ENCODE results near the gene TENM4. TPM values are rescaled to one million over a fixed set of nuclear protein-coding genes. Genes with fewer than 3 reads are reported as not detected.
A peak's percentile ranks its signal among the peaks of the same experiment; 100 is the strongest.

Gene TENM4
- total RNA-seq, 1 donor from 2014 or later = 112 TPM

DNA sequence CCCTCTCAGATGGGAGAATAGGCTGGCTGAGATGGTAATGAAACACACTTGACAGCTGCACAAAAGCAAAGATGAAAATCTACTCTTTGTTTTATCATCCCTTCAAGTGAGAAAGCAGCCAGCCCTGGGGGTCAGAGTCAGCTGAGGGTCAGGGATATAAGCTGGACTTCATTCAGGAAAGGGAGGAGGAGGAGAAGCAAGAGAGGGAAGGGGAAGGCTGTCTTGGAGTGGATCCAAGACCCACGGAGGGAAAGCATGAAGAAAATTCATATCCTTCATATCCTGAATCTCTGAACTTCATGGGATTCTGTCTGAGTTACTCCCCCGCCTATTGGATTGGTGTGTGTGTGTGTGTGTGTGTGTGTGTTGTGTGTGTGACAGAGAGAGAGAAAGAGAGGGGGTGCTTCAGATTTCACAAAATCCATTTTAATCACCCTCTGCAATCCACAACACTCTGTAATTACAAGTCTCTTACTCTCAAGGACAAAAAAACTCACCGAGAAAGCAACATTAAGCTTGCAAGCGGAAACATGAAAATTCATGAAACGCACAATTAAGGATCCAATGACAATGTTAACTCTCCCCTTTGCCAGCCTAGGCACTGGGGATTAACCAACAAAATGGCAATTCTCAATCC lies 327.7 kb downstream of the TENM4 start:
- DNase-seq = no peak

DNA sequence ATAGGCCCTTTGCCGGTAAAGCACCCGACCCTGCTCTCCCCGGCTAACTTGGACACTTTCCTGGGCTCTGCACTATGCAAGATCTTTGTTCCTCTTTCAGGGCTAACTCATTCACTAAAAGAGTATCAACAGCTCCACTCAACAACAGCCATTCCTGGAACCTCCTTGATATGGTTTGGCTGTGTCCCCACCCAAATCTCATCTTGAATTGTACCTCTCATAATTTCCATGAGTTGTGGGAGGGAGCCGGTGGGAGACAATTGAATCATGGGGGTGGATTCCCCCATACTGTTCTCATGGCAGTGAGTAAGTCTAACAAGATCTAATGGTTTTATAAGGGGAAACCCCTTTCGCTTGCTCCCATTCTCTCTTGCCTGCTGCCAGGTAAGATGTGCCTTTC lies 330.0 kb downstream of the TENM4 start:
- DNase-seq = no peak

DNA sequence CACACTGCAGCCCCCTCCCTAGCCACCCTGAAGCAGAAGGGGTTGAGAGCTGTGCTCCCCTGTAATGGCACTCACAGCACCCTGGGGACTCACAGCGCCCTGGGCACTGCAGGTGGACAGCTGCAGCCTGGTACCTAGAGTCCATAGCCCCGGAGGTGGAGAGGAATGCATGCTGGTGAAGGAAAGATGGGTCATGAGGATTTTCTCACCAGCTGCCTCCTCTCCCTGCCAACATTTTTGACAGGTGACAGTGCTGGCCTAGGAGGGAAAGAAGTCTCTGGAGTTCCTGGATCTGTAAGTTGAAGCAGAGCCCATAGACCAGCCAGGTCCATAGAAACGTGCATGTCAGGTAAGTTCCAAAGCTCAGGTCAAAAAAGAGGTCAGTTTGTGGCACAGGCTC lies 330.5 kb downstream of the TENM4 start:
- DNase-seq = no peak

DNA sequence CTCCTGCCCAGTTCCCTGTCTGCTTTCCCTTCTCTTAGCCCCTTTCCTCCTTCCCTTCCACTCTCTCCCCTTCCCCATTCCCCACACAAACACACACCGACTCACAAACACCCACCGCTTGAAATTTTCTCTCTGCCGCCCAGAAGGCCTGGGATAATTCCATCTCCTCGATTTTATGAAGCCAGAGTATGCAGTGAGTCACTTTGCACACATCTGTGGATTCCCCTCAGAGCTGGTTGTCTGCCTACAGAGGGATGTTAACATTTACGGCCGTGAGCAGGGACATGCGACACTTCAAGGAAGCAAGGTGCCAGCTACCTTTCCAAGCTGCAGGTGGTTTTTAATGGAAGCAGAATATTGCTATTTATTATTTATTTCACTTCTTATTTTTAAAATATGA lies 332.0 kb downstream of the TENM4 start:
- peak; percentile 20 for DNase-seq

DNA sequence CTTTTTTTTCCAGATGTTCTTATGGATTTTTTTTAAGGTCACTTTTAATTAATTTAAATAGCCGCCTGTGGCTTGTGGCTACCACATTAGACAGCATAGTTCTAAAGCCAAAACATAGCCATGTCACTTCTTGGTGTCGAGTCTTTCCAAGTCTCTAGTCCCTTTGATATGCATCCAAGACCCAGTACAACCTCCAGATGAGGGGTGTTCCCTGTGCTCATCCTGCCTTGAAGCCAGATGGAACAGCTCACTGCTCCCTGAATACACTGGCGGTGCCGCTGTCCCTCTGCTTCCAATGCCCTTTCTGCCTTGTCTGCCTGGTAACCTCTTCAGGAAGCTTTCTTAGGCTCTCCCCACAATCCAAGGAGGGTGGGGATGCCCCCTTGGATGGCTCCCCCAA lies 338.0 kb downstream of the TENM4 start:
- DNase-seq = no peak

DNA sequence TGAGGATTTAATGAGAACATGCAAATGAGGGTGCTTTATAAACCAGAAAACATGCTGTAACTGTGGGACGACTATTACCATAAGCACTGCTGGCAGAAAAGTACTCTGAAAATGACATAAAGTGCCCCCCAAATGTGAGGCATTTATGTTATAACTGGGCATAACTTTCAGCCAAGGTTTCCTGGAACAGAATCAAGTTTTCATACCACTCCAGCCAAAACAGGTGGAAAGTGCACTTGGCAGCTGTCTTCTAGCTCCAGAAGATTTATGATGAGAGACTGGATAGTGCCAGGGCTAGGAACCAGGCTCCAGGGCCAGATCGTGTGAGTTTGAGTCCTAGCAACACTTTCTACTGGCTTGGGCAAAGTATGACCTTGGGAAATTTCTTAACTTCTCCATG lies 339.2 kb downstream of the TENM4 start:
- no peak for DNase-seq

DNA sequence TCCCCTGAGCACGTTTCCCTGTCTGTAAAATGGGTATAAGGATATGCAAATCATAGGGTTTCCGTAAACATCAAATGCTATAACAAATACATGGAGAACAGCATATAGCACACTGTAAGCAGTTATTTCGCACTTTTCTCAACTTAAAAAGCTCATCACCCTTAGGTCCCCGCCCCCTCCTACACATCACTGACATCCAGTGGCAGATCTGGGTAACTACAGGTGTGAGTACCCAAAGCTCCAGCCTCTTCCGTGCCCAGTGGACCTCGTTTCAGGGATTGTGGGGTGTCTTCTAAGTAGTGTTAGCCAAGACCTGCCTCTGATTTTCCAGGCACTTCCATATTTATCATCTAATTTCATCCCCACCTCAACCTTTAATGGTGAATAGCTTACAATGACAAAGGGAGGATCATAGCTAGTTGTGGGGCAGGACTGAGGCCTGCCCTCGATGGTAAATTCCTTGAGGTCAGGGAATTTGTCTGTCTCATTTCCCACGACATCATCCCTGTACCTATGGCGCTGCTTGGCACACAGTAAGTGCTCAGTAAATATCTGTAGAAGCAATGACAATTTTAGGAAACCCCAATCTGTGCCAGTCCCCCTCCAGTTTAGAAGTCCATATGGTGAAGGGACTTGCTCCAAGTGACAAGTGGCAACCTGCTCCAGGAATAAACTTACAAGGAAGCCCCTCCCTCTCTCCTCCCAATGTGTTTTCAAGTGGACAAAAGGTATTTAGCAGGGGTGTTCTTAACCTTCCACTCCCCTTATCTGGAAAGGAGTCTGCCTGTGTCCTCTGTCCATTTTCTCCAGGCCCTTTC lies 340.5 kb downstream of the TENM4 start:
- DNase-seq = peak; percentile 16

DNA sequence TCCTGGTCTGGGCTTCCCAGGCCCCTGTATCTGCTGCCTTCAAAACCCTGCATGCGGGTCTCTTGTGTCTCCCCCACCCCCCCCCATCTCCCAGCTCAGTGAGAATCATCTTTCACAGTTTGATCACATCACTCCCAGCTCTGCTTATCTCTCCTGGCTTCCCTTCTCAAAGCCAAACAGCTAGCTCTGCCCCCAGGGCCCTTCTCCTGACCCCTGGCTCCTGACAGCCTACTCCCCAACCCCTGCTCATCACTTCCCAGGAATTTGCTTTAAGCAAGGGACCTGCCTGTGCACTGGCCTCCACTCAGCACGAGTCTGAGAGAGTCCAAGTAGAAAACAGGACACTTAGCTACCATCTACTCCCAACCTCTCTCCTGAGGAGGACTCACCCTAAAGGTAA lies 342.7 kb downstream of the TENM4 start:
- DNase-seq = no peak

DNA sequence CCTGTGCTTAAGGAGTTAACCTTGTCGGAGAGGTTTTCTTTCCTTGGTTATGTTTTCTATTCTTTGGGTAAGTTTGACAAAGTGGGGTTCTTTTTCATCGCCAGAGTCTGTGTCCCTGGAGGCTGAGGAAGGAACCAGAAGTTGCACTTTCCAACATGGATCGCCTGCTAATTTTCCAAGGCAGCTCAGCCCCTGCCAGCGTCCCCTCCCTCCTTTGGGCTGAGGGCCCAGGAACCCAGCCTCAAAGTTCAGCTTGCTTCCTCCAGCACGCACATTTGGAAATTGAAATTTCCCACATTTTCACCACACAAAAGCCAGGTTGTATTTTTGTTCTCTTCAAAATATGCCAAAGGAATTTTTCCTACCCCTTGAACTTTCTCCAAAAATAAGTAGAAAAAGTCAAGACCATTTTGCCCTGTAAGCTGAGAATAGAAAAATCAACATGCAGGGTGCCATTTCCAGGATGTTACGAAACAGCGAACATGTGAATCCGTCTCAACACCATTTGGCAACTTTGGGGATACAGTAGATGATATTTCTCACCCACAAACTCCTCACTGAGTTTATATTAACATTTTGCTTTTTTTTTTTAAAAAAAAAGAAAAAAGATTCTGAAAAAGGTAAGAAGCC lies 343.5 kb downstream of the TENM4 start:
- DNase-seq = no peak

DNA sequence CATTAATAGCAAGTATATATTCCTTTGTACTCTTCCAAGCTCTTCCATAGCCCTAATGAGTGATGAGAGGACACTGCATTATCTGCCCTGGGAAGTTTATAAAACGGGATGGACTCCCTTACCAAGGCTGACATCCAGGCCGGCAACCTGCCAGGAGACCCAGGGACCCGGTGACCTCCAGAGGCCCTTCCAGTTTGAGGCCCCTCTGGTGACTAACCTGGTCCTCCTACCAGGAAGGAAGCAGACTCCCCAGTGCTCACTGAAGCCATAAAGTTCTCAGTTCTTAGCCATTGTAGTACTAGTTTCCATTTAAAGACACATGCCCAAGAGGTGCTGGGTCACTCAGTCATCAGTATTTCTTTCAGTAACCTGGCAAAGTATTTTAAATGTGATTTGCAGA lies 345.4 kb downstream of the TENM4 start:
- DNase-seq = no peak

DNA sequence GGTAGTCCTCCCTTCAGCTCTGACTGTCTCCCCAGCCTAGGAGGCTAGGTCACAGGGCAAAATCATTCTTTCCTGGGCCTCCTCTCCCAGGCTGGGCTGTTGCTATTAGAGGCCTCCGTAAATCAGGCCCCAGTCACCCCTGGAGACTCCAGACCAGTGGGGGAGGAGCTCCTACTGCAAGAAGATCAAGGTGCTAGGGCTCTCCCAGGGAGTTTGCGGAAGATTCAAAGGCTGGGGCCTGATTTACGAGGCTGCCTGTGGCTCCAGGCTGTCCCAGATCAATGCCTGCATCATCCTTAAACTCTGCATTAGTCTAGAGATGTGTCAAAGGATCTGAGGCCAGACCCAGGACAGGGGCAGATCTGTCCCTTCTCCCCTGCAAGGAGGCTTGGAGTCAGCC lies 346.2 kb downstream of the TENM4 start:
- DNase-seq = no peak

DNA sequence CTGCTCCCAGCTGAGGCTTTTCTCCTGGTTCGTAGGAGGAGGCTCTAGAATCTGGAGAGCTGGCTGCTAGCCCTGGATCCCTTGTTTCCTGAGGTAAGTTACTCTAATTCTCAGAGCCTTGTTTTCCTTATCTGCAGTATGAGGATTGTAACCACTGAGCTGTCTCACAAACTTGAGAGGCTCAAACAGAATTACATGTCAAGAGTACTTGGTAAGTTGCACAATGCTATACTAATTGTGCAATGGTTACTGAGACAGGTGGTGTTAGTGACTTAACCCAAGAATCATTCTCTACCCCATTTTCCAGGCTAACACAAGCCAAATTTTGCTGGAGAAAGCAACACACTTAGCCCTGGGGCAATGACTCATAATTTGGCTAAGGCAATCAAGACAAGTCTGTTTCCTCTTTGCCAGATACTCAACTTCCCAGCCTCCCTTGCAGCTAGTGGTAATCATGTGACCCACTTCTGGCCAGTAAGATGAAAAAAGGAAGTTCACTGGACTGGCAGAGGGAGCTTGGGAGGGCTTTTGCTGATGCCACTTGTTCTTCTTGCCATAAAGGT lies 348.0 kb downstream of the TENM4 start:
- DNase-seq = peak; percentile 27

DNA sequence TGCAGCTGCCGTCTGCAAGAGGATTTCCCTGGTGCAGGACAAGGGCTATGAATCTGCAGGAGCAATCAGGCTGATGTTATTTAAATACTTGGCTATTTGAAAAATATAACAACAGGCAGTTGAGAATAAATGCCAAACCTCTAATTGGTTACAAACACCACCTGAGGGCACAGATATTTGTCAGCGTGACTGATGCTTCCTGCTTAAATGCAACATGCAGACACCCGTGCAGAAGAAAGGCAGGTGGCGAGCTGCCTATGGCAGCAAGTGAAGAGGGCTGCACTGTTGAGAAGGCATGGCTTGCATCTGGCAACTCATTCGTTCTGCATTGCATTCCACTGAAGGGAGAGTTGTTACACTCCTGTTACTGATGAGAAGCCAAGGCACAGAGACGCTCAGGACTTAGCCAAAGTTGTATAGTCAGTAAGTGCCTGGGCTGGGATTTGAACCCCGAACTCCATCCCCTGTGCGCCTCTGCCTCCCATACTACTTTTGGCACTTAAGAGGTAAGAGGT lies 350.6 kb downstream of the TENM4 start:
- DNase-seq = no peak

DNA sequence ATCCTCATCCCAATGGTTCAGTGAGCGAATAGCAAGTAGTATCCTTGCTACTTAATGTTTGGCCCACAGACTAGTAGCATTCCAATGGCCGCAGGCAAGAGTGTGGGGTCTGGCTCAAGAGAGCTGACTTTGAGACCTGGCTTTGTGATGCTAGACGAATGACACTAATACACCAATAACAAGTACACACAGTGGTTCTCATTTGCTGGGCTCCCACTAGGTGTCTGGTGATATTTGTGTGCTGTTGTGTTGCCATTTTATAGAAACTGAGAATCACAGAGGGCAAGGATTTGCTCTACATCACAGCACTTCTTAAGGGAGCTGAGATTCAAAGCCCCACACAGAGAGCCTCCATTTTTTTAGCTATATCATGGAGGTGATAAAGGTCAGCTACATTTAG lies 351.2 kb downstream of the TENM4 start:
- no peak for DNase-seq

DNA sequence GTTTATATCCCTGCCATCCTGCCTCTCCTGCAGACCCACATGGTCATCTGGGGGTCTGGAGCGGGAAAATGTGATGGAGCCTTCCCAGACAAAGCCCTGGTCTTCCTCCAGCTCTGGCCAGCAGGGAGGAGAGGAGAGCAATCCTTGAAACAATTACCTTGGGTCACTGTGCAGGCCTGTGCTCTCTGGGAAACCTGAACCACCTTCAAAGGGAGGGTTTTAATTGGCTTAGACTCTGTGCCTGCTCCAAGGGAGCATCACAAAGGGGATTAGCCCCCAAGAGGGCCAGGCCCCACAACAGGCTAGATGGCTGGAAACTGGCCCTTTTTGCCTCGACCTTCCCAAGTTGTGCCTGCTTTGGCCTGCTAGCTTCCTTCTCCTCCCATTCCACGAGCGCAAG lies 351.9 kb downstream of the TENM4 start:
- DNase-seq = no peak

DNA sequence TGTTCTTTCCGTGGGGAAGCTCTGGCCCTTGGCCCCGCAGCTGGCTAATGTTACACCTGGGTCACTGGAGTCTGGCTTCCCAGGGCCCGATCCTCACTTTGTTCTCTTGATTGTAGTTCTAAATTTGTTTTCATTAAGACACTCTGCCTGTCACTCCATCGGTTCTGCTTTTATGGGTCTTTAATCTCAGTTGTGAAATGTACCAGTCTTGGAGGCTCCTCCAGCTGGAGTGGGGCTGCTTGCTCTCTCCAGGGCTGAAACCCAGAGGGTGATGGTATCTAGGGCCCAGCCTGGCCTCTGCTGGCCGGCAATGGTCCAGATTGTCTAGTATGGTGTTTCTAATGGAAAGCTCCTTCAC lies 352.9 kb downstream of the TENM4 start:
- DNase-seq = no peak

DNA sequence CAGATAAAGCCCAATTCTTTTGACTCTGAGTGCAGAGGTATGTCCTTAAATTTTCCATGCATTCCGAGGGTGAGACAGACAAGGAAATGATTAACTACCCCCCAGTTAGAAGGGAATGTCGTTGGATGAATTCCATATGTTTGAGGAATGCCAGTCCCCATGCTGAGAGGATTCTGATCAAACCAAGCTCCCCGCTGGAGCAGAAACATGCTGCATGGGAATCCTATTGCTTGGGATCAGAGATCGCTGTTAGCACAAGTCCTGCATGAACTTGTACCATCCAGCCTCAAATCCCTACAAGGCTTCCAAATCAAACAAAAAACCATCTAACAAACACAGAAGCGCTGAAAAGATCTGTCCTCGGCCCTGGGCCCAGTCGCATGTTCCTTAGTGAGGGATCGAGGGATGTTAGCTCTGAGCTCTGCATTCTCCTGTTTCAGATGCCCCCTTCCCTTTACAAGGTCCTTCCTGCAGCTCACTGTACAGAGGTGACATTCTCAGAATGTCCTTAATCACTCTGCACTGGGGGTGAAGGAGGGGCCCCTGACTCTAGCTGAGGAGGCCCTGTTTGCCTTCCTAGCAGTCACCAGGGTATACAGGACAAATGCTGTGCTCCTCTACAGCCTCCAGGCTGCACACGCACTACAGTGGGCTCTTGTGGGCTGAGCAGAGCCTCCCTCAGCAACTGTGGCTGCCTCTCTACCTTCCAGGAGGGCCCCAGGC lies 353.4 kb downstream of the TENM4 start:
- no peak for DNase-seq

DNA sequence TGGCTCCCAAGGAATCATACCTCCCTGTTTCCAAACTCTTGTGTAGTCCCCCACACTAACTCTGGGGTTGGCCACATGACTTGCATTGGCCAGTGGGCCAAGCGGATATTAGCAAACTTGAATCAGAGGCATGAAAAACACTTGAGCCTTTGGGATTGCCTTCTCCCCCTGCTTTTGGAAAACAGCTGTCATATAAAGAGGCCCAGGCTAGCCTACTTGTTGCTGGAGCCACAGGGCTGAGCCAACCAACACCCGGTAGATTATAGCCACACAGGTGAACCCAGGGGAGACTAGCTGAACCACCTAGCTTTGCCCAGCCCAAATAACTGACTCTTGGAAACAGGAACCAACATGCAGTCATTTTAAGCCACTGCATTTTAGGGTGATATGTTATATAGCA lies 354.8 kb downstream of the TENM4 start:
- DNase-seq = no peak

DNA sequence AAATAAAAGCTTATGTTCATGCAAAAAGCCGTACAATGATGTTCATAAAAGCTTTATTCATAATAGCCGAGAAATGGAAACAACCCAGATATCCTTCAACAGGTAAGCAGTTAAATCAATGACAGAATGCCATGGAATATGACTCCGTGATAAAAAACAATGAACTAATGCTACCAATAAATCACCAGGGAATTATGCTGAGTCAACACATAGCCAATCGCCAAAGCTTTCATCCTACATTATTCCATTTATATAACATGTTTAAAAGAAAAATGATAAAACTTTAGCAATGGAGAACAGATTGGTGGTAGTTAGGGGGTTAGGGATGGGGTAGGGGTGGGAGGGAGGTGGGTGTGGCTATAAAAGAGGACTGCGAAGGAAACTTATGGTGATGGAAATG lies 356.4 kb downstream of the TENM4 start:
- DNase-seq = no peak

DNA sequence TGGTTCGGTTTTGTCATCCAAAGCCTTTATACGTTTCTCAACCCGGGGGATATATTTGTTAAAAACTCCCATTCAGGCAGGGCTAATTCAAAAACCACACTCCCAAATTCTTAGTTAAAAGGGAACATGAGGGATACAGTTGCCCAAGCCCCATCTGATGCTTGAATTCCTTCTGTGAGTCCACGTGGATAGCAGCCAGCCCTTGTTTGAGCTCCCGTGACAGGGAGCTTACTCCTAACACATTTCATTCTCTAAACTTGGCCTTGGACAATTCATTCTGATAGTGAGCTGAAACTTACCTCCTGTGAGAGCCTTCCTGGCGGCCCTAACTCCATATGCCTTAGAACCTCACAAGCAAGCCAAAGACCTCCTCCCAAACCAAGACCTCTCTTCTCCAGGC lies 357.5 kb downstream of the TENM4 start:
- no peak for DNase-seq

DNA sequence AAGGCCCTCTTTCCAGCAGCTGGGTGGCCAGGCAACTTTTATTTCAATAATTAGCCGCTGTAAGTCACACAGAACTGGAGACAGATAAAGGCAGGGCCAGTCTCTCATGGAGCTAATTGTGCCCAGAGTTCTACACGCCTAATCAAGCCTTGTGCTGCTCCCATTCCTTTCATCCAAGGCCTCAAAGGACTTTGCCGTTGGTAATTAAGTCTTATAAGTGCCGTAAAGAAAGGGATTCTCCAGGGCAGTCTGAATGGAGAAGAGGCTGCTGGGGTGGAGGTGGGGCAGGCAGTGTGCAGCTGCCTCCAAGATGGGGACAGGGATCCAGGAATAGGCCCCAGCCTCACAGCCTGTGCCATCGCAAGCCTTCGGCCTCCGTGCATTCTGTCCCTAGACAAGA lies 357.9 kb downstream of the TENM4 start:
- no peak for DNase-seq

DNA sequence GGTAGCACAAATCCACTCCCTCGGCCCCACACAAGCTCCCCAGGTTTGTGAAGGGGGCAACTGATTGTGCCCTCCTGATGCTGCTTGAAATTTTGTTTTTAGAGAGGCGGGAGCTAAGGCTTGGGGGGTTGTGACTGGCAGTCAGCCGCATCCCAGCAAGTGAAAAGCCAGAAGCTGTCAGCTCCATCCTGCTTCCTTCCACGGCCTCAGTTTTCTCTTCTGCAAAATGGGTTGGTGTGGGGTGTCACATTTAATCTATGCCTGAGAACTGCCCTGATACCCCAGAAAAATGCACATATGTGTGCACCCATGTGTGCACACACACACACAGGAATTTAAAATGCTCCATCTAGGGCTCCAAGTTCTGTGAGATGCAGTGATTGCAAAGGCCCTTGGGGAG lies 358.6 kb downstream of the TENM4 start:
- DNase-seq = no peak

All from occipital lobe (tissue), 2 donors.